CD8-positive, alpha-beta memory T cell (primary cell): ENCODE results near the gene OR10G8. TPM values are rescaled to one million over a fixed set of nuclear protein-coding genes. Genes with fewer than 3 reads are reported as not detected.
A peak's percentile ranks its signal among the peaks of the same experiment; 100 is the strongest.
"Not testable (repeated sequence)": the region's sequence is repeated elsewhere in the genome, so short reads cannot be mapped to it uniquely, and the experiment has no call there.

ENCODE experiments used
- CTCF ChIA-PET: fragments of 350-600 bp; sonication (Branson Sonifier 250); formaldehyde crosslinking; loops from one replicate; lab custom pipeline; 2021; ENCODE audit warnings: antibody characterized with exemption; lab: Charles Lee
- POLR2A ChIA-PET: fragments of 350-600 bp; sonication (Branson Sonifier 250); formaldehyde crosslinking; loops from one replicate; lab custom pipeline; 2021; ENCODE audit warnings: antibody characterized with exemption; lab: Charles Lee
- DNase-seq, 5 donors: peaks; one replicate each; pipeline versions ENCODE4 v3.0.0 to v3.0.0-alpha.2; 2020 to 2022; ENCODE audit warnings: mixed read lengths in 1 of 5
- H3K27ac ChIP-seq: one replicate; pipeline ENCODE4 v1.7.0; 2013; ENCODE audit warnings: low read depth, mild to moderate bottlenecking, low read length, moderate library complexity
- H3K27me3 ChIP-seq: 2 replicates; pipeline ENCODE4 v1.7.0; 2013; ENCODE audit warnings: low read length, mild to moderate bottlenecking; ENCODE audit not compliant: insufficient read depth, poor library complexity, severe bottlenecking
- H3K36me3 ChIP-seq: 2 replicates; pipeline ENCODE4 v1.7.0; 2013; ENCODE audit warnings: mild to moderate bottlenecking, low read length, moderate library complexity; ENCODE audit not compliant: insufficient read depth
- H3K4me1 ChIP-seq: 2 replicates; pipeline ENCODE4 v1.7.0; 2013; ENCODE audit warnings: mild to moderate bottlenecking, low read length, moderate library complexity; ENCODE audit not compliant: insufficient read depth
- H3K4me3 ChIP-seq: 2 replicates; pipeline ENCODE4 v1.7.0; 2013; ENCODE audit warnings: mild to moderate bottlenecking, low read length
- H3K9me3 ChIP-seq: 2 replicates; pipeline ENCODE4 v1.7.0; 2013; ENCODE audit warnings: mild to moderate bottlenecking, low read length
- H3K27ac Mint-ChIP-seq, 8 donors: one replicate each; pipeline ENCODE4 v1.8.0; 2020 to 2021; ENCODE audit warnings: mixed read lengths in 8 of 8, mild to moderate bottlenecking in 6 of 8, inconsistent platforms in 3 of 8, moderate library complexity in 3 of 8
- H3K27me3 Mint-ChIP-seq, 2 donors: one replicate each; pipeline ENCODE4 v1.8.0; 2020 to 2021; ENCODE audit warnings: mixed read lengths in 2 of 2, mild to moderate bottlenecking in 1 of 2, moderate library complexity in 1 of 2
- H3K36me3 Mint-ChIP-seq, 3 donors: one replicate each; pipeline ENCODE4 v1.8.0; 2020 to 2021; ENCODE audit warnings: mixed read lengths in 3 of 3, inconsistent platforms in 1 of 3, mild to moderate bottlenecking in 1 of 3
- H3K4me1 Mint-ChIP-seq, 3 donors: one replicate each; pipeline ENCODE4 v1.8.0; 2020 to 2021; ENCODE audit warnings: mixed read lengths in 3 of 3, inconsistent platforms in 1 of 3, mild to moderate bottlenecking in 1 of 3
- H3K4me3 Mint-ChIP-seq, 7 donors: one replicate each; pipeline ENCODE4 v1.8.0; 2020 to 2021; ENCODE audit warnings: mixed read lengths in 7 of 7, mild to moderate bottlenecking in 6 of 7, moderate library complexity in 4 of 7, inconsistent platforms in 2 of 7
- H3K9me3 Mint-ChIP-seq, 5 donors: one replicate each; pipeline ENCODE4 v1.8.0; 2020 to 2022; ENCODE audit warnings: mixed read lengths in 5 of 5, mild to moderate bottlenecking in 3 of 5, moderate library complexity in 2 of 5, inconsistent platforms in 1 of 5
- polyA plus RNA-seq: library from polyadenylated mRNA; unstranded; fragments of 300-500 nt; fragmentation: Illumina TruSeq; gene quantifications from one replicate; pipeline ENCODE4 v1.2.3, GENCODE V29; 2021
- total RNA-seq, 2 experiments: library from RNA; stranded (reverse); gene quantifications; one replicate each; pipeline ENCODE4 v1.2.3, GENCODE V29; 2021

The OR10G8 gene
- total RNA-seq, result not detected
- not detected for polyA plus RNA-seq

- POLR2A ChIA-PET, result no interaction called here
Observed at GRCh38 chr11:124026498-124026897, at the start of gene OR10G8. TSS of gene OR10G8 (plus strand) at chr11:124026798. CDS start at chr11:124029623, 2,825 bp downstream.

GRCh38 chr11:123977731-123978347, 48.8 kb upstream of the OR10G8 start, which contains the start of gene OR10S1:
TSS of gene OR10S1 (minus strand) at chr11:123977781. CDS start at chr11:123977664, 117 bp downstream.
- Histone ChIP-seq H3K9me3 (no peaks in the 10 kb centered on the region), H3K36me3 (no peaks in the 10 kb centered on the region), H3K27me3 (no peaks in the 10 kb centered on the region), H3K4me3 (no peak within 1 kb of the TSS), H3K27ac (no peak within 1 kb of the TSS), H3K4me1 (no peaks in the 10 kb centered on the region)
- no peak for DNase-seq
- Mint-ChIP-seq H3K27ac (no peak within 1 kb of the TSS), H3K4me3 (no peak within 1 kb of the TSS), H3K4me1 (no peaks in the 10 kb centered on the region), H3K27me3 (no peaks in the 10 kb centered on the region), H3K36me3 (no peaks in the 10 kb centered on the region), H3K9me3 (peaks cover 0 to 7% (median 5%) of the 10 kb centered on the region in 5 donors)
- ChIA-PET POLR2A (no interaction called here), CTCF (no interaction called here)

More at GRCh38 chr11:124026498-124026897, at the start of gene OR10G8:
- H3K9me3 ChIP-seq, result no peaks in the 10 kb centered on the region
- H3K36me3 ChIP-seq, result no peaks in the 10 kb centered on the region
- Mint-ChIP-seq H3K9me3 (peaks cover 0 to 3% (median 0%) of the 10 kb centered on the region in 5 donors), H3K36me3 (no peaks in the 10 kb centered on the region), H3K27ac (no peak within 1 kb of the TSS), H3K4me1 (no peaks in the 10 kb centered on the region), H3K4me3 (no peak within 1 kb of the TSS), H3K27me3 (peaks cover 0 to 3% of the 10 kb centered on the region in 2 donors)
- CTCF ChIA-PET, result no interaction called here
- no peak within 1 kb of the TSS for H3K27ac ChIP-seq
- no peak for DNase-seq
- no peaks in the 10 kb centered on the region for H3K27me3 ChIP-seq
- no peak within 1 kb of the TSS for H3K4me3 ChIP-seq
- H3K4me1 ChIP-seq, result no peaks in the 10 kb centered on the region

- Mint-ChIP-seq H3K27me3 (no peaks in the 10 kb centered on the region), H3K4me3 (no peak overlapping the region), H3K4me1 (no peaks in the 10 kb centered on the region), H3K36me3 (no peaks in the 10 kb centered on the region), H3K9me3 (peaks cover 2 to 7% (median 5%) of the 10 kb centered on the region in 5 donors), H3K27ac (no peak overlapping the region)
- CTCF ChIA-PET, result no interaction called here
- no peaks in the 10 kb centered on the region for H3K9me3 ChIP-seq
- H3K36me3 ChIP-seq, result no peaks in the 10 kb centered on the region
- no peak overlapping the region for H3K4me3 ChIP-seq
- no peak for DNase-seq
- no peak overlapping the region for H3K27ac ChIP-seq
- no peaks in the 10 kb centered on the region for H3K27me3 ChIP-seq
- POLR2A ChIA-PET, result no interaction called here
- H3K4me1 ChIP-seq, result no peaks in the 10 kb centered on the region
Observed at GRCh38 chr11:123979311-123979710, 47.3 kb upstream of the OR10G8 start.

GRCh38 chr11:123995119-123995518, 31.5 kb upstream of the OR10G8 start, which contains the start of gene OR10G6:
TSS of gene OR10G6 (minus strand) at chr11:123995161. CDS start at chr11:123995161, 0 bp downstream.
- H3K27me3 Mint-ChIP-seq, result peaks cover 0 to under 1% of the 10 kb centered on the region in 2 donors
- no peaks in the 10 kb centered on the region for H3K4me1 Mint-ChIP-seq
- POLR2A ChIA-PET, result no interaction called here
- H3K27ac Mint-ChIP-seq, result peak within 1 kb of the TSS in 1 of 8 donors; percentile 12
- no peaks in the 10 kb centered on the region for H3K36me3 ChIP-seq
- H3K9me3 ChIP-seq, result no peaks in the 10 kb centered on the region
- DNase-seq, result no peak
- H3K9me3 Mint-ChIP-seq, result peaks cover 0 to 2% (median 0%) of the 10 kb centered on the region in 5 donors
- no peaks in the 10 kb centered on the region for H3K36me3 Mint-ChIP-seq
- H3K4me3 Mint-ChIP-seq, result no peak within 1 kb of the TSS
- no peaks in the 10 kb centered on the region for H3K4me1 ChIP-seq
- no peak within 1 kb of the TSS for H3K4me3 ChIP-seq
- no peaks in the 10 kb centered on the region for H3K27me3 ChIP-seq
- CTCF ChIA-PET, result no interaction called here
- H3K27ac ChIP-seq, result no peak within 1 kb of the TSS

DNA sequence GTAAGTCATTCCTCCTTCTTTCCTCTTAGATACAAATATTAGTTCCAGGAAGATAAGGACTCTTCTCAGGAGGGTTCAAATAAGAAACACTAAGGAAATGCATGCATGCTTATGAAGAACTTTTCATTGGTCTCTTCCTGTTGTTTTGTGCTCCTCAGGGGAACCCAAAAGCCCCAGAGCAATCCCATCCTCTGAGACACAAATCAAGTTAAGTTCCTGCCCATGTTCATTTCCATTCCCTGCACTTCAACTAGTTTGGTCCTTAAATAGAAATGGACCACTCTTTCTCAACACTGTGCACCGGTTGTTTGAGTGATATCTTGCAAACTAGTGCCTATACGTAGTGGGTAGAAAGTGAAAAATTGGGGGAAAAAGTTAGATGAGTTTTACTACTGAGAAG, 13.9 kb upstream of the OR10G8 start, which contains the start of gene OR10G4:
Gene OR10G4, plus strand, starts transcription at position 301 of the 400 bp plus-strand sequence. CDS start 2,578 bp downstream, outside the sequence.
- H3K27me3 ChIP-seq, result no peaks in the 10 kb centered on the region
- Mint-ChIP-seq H3K4me3 (no peak within 1 kb of the TSS), H3K36me3 (no peaks in the 10 kb centered on the region), H3K9me3 (peaks cover 0 to 2% (median 0%) of the 10 kb centered on the region in 5 donors), H3K27me3 (no peaks in the 10 kb centered on the region), H3K4me1 (no peaks in the 10 kb centered on the region), H3K27ac (no peak within 1 kb of the TSS)
- CTCF ChIA-PET, result no interaction called here
- H3K4me3 ChIP-seq, result no peak within 1 kb of the TSS
- H3K27ac ChIP-seq, result no peak within 1 kb of the TSS
- DNase-seq, result no peak
- POLR2A ChIA-PET, result no interaction called here
- no peaks in the 10 kb centered on the region for H3K36me3 ChIP-seq
- no peaks in the 10 kb centered on the region for H3K9me3 ChIP-seq
- H3K4me1 ChIP-seq, result no peaks in the 10 kb centered on the region

GRCh38 chr11:124015837-124016236, 10.8 kb upstream of the OR10G8 start:
- H3K27me3 Mint-ChIP-seq, H3K27me3 ChIP-seq, CTCF ChIA-PET, H3K9me3 ChIP-seq, H3K27ac ChIP-seq, H3K9me3 Mint-ChIP-seq, H3K36me3 ChIP-seq, H3K36me3 Mint-ChIP-seq, H3K4me3 ChIP-seq, H3K4me1 ChIP-seq, H3K4me3 Mint-ChIP-seq, POLR2A ChIA-PET, H3K27ac Mint-ChIP-seq, DNase-seq, H3K4me1 Mint-ChIP-seq: not testable (repeated sequence)

DNA sequence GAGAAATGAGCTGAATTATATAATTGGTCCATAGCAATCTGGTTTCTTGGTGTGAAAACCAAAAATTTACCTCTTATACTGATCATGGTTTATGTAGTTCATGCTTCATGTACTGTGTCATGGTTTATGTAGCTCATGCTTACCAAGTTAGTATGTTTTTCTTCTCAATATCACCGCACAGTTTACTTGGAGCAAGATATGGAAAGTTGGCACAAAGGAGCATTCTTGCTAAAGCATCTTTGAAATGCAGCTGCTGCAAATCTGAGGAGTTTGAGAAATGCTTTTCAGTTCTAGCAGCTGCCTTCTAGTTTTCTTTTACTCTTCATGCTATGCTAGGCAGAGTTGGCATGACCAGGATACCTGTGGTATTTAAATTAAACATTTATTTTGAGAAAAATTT, 10.1 kb downstream of the OR10G8 start:
- no peak overlapping the region for H3K4me3 ChIP-seq

GRCh38 chr11:124039557-124039956, 13.0 kb downstream of the OR10G8 start:
- Mint-ChIP-seq H3K36me3 (no peaks in the 10 kb centered on the region), H3K9me3 (peaks cover 0 to 1% (median 0%) of the 10 kb centered on the region in 5 donors), H3K4me1 (no peaks in the 10 kb centered on the region), H3K27me3 (peaks cover 0 to 6% of the 10 kb centered on the region in 2 donors), H3K4me3 (no peak overlapping the region), H3K27ac (no peak overlapping the region)
- Histone ChIP-seq H3K27ac (no peak overlapping the region), H3K27me3 (no peaks in the 10 kb centered on the region), H3K9me3 (no peaks in the 10 kb centered on the region), H3K4me1 (no peaks in the 10 kb centered on the region), H3K36me3 (no peaks in the 10 kb centered on the region), H3K4me3 (no peak overlapping the region)
- ChIA-PET POLR2A (no interaction called here), CTCF (no interaction called here)
- DNase-seq, result no peak

More for the DNA sequence above, 10.1 kb downstream of the OR10G8 start:
- Mint-ChIP-seq H3K27ac (no peak overlapping the region), H3K4me1 (no peaks in the 10 kb centered on the region), H3K27me3 (peaks cover 0 to 6% of the 10 kb centered on the region in 2 donors), H3K36me3 (no peaks in the 10 kb centered on the region), H3K9me3 (peaks cover 0 to 1% (median 0%) of the 10 kb centered on the region in 5 donors), H3K4me3 (no peak overlapping the region)
- H3K36me3 ChIP-seq, result no peaks in the 10 kb centered on the region
- no peaks in the 10 kb centered on the region for H3K4me1 ChIP-seq
- ChIA-PET CTCF (no interaction called here), POLR2A (no interaction called here)
- DNase-seq, result no peak
- H3K27ac ChIP-seq, result no peak overlapping the region
- H3K9me3 ChIP-seq, result no peaks in the 10 kb centered on the region
- no peaks in the 10 kb centered on the region for H3K27me3 ChIP-seq
